Measurements from ENCODE around the gene PRRX2.

GRCh38 chr9:129666575-129666974, 1.1 kb downstream of the PRRX2 start:
- no peak for TF ChIP-seq SIN3A (IDR thresholded peaks at IDR 0.05; ENCODE audit: borderline replicate concordance, insufficient read depth, low read length)
- no peak for TF ChIP-seq TAF1 (IDR thresholded peaks at IDR 0.05; ENCODE audit: borderline replicate concordance, insufficient read depth, low read length)
- TF ChIP-seq FOXP2 (optimal IDR thresholded peaks at IDR 0.05; ENCODE audit: borderline replicate concordance, extremely low read depth, extremely low read length, insufficient read depth), result no peak
- TF ChIP-seq POLR2AphosphoS5 (IDR thresholded peaks at IDR 0.05; ENCODE audit: low read depth, low read length), result no peak

Data from PFSK-1 (cell line).